ENCODE data around the gene AP2B1.
"Not testable (repeated sequence)": the region's sequence is repeated elsewhere in the genome, so short reads cannot be mapped to it uniquely, and the experiment has no call there.

Gene AP2B1

GRCh38 chr17:35750526-35751395 is 163.6 kb downstream of the AP2B1 start:
- no peak for FAIRE-seq

DNA sequence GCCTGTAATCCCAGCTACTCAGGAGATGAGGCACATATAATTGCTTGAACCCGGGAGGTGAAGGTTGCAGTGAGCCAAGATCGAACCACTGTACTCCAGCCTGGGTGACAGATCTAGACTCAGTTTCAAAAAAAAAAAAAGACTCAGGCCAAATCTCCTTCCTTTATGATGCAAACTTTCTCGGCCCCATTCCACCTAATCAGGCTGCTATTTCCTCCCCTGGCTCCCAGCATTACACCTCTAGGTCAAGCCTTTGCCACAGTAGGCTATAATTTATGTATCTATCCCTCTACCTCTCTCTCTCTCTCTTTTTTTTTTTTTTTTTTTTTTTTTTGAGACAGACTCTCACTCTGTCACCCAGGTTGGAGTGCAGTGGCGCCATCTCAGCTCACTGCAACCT is 164.4 kb downstream of the AP2B1 start:
- not testable (repeated sequence) for FAIRE-seq

GRCh38 chr17:35752471-35752870 is 165.3 kb downstream of the AP2B1 start:
- no peak for FAIRE-seq

- no peak for FAIRE-seq
Observed at GRCh38 chr17:35752945-35753764, 166.0 kb downstream of the AP2B1 start, which contains the start of gene GAS2L2. TSS of gene GAS2L2 (minus strand) at chr17:35753239. CDS start at chr17:35752850, 389 bp downstream.

GRCh38 chr17:35757243-35757642 is 170.1 kb downstream of the AP2B1 start:
- no peak for FAIRE-seq

GRCh38 chr17:35760587-35760986 is 173.5 kb downstream of the AP2B1 start, which contains the start of gene C17orf50:
TSS of gene C17orf50 (plus strand) at chr17:35760887. CDS start at chr17:35760942, 55 bp downstream.
- FAIRE-seq, result no peak

DNA sequence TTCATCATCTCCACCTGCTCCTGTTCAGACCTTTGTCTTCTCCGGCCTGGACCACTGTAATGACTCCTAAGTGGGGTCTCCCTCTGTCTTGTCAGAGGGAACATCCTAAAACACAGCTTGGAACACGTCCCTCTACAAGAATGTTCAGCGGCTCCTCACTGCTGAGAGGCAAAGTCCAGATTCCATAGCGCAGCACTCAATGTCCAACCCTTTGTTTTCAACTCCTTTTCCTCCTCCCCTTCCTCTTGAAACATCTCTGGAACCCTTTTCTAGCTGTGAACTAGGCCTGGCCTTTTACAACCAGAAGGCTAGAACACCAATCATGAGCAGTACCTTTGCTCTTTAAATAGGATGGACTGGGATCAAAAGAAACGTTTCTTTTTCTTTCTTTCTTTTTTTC is 174.5 kb downstream of the AP2B1 start:
- FAIRE-seq, result no peak

- no peak for FAIRE-seq
Observed at GRCh38 chr17:35763767-35764122, 176.6 kb downstream of the AP2B1 start.

- no peak for FAIRE-seq
Observed at GRCh38 chr17:35764123-35764991, 177.2 kb downstream of the AP2B1 start.

DNA sequence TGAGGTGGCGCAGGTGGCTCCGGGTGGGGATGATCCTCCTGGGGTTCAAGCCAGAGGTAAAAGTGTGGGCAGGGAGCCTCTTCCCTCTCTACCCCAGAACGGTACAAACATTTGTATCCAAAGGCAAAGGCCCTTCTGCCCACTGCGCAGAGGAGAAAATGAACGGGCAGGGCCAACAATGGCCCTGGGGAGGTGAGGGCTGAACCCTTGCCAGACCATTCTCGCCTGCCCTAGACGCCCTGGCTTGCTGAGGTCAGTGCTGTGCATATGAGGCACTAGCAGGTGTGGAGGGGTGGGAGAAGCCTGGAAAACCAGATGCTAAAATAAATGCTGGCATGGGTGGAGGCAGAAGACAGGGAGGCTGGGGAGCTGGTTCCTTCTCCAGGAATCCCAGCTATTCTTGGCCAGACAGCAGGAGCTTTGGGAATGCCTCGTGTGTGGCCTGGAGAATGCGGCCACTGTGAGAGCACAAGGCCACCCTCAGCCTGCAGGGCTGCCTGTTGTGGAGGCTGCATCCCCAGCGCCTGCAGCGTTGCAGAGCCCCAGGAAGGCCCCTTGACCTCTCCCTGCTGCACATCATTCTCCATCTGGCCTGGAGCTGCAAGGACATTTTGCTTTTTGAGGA is 178.1 kb downstream of the AP2B1 start:
- no peak for FAIRE-seq

- no peak for FAIRE-seq
Observed at GRCh38 chr17:35765756-35766488, 178.8 kb downstream of the AP2B1 start.

- no peak for FAIRE-seq
Observed at GRCh38 chr17:35766489-35766877, 179.4 kb downstream of the AP2B1 start.

- no peak for FAIRE-seq
Observed at GRCh38 chr17:35766903-35767510, 179.9 kb downstream of the AP2B1 start.

DNA sequence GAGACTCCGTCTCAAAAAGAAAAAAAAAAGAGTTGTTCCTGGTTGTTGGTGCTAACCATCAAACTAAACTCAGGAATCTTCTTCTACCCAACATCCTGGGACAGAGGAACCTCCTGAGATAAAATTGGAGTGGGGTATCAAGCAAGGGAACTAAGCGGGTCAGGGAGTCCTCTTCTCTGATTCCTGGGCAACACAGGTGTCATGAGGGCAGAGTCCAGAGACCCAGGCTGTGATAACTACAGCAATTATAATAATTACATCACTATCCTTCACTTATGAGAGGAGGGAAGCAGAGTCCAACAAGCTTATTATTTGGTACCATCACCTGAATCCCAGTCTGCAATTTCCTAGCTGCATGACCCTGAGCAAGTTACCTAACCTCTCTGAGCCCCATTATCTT is 181.7 kb downstream of the AP2B1 start:
- FAIRE-seq, result no peak

DNA sequence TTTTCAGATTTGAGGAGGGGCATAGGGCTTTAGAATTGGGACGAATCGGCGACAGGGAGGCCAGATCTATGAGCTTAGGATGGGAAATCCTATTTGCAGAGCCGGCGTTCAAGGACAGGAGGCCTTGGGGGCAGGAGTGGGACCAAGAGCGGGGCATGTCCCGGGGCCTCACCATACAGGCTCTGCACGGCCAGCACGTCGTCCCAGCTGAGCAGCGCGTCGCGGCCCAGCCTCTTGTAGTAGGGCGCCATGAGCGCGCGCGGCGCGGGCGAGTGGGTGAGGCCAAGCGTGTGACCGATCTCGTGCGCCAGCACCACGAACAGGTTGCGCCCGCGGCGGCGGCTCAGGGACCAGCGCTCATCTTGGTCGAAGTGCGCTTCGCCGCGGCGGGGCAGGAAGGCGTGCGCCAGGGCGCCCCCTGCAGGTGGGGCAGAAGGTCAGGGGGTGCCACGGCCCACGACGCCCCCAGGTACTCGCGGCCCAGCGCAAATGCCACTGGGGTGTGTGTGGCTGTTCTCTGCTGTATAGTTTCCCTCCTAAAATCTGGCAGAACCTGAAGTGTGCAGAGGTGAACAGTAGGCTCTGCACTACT is 182.9 kb downstream of the AP2B1 start:
- FAIRE-seq, result no peak

GRCh38 chr17:35773129-35773528 is 186.0 kb downstream of the AP2B1 start:
- no peak for FAIRE-seq

DNA sequence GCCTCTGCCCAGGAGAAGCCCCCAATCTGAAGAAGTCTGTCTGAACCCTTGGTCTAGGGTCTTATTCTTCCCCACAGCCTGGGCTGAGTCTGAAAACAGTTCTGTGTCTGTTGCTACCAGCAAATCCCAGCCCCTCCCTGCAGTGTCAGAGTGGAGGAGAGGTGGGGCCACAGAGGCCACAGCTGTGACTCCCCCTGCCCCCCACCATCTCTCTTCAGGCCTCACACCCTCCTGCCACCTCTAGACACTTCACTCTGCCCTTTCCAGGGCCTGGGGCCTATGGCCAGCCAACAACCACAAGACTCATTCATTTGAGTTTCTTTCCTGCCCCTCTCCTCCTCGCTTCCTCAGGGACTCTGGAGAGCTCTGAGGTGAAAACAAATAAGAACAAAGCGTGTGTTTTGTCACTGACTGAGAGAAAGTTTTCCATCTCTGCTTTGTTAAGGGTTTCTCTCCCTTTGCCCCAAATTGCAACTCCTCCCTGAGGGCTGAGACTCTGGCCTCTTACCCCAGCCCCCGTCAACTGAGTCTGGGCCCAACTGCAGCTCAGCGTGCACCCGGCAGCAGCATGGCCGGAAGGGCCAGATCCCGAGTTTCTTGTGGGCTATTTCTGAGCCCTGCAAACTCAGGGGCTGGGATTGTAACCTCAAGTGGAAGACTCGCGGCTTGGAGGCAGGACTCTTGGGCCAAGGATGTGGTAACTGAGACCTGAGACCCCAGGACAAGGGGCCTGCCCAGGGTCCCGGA is 186.7 kb downstream of the AP2B1 start:
- FAIRE-seq, result no peak

DNA sequence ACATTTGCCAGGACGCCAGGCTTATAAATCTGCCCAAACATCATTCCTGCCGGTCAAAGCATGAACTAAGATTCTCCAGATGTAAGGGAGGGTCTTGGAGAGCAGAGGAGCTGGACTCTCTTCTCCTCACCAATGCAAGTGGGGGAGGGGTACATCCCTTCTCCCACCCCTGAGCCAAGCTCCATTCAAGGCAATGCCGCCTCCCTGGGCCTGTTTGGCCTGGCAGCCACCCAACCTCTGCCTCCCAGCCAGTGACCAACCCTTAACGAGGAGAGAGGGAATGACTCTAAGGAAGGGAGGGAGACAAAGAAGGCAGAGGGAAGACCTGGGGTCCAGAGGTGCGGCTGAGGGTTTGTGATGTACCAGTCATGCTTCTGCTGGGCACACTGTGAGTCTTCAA is 187.4 kb downstream of the AP2B1 start:
- no peak for FAIRE-seq

DNA sequence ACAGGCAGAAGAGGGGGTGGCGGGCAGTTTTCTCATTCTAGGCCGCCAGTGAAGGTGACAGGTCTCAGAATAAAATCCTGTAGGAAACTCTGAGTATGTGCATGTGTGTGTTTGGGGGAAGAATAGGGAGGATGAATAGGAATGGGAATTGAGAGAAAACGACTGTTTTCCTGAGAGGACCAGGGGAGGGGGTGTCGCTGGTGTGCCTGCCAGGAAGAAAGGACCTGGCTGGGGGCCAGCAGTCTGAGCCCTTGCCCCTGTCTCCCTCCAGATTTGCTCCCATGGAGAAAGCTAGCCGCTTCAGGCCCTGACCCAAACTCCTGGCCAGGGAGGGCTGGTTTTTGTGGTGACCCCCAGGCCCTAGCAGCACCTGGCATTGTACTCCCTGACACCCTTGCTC is 187.9 kb downstream of the AP2B1 start:
- FAIRE-seq, result no peak

GRCh38 chr17:35775583-35775982 is 188.5 kb downstream of the AP2B1 start:
- no peak for FAIRE-seq

All from islet of Langerhans (tissue), 1 donor.